Stimulated activated CD8-positive, alpha-beta memory T cell treated with anti-CD3 and anti-CD28 coated beads, Interleukin-12 subunit alpha, Interleukin-12 subunit beta, amount 100 ng/mL, for 24 hours (primary cell): ENCODE data around the gene ASIC3.
"Not testable (repeated sequence)": the region's sequence is repeated elsewhere in the genome, so short reads cannot be mapped to it uniquely, and the experiment has no call there.

Experiments used
- DNase-seq: peaks from one replicate; pipeline ENCODE4 v3.0.0-alpha.2; 2020; ENCODE audit errors: extremely low read depth

ASIC3 gene

DNA sequence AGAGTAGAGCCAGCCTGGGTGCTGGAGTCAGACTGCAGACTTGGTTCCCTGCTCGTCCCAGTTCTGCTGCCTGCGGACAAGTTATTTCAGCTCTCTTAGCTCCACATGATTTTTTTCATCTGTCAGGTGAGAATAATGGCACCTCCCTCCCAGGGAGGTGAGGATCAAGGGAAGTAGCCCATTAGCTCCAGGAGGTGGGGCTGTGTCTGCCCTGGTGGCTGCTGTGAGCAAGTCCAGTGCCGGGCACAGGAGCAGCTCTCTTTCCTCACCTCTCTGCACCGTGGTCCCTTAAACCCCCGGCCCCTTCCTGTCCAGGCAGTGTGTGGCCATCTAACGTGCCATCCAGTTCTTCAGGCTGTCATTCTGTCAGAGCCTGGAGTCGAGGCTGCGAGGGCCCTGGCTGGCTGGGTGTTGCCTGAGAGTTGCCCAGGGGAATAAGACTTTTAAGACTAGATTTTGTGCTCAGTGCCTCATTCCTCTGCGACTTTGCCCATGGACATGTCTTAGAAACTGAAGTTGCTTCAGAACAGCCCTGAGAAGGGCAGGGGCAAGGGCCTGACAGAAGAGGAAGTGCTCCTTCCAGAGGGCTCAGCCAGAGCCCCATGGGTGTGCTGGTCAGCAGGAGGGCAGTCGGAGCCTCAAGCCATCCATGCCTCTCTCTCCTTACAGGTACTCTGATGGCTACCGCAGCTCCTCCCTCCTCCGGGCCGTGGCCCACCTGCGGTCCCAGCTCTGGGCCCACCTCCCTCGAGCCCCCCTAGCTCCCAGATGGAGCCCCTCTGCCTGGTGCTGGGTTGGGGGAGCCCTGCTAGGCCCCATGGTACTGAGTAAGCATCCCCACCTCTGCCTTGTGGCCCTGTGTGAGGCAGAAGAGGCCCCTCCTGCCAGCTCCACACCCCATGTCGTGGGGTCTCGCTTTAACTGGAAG lies 15.1 kb upstream of the ASIC3 start:
- no peak for DNase-seq

DNA sequence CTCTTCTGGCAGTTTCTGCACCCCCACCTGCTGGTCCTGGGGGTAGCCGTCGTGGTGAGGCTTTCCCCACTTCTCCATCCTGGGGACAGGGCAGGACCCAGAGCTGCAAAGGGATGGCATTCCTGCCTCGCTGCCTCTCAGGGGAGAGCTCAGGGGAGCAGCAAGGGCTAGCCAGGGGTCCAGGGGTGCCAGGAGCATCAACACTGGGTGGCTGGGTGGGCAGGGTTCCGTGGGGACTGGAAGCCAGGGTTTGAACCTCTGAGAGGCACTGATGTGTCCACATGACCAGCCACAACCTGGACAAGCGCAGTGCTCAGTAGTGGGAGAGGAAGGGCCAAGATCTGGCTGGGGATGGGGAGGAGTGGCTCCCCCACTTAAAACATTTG lies 14.5 kb upstream of the ASIC3 start:
- no peak for DNase-seq

DNA sequence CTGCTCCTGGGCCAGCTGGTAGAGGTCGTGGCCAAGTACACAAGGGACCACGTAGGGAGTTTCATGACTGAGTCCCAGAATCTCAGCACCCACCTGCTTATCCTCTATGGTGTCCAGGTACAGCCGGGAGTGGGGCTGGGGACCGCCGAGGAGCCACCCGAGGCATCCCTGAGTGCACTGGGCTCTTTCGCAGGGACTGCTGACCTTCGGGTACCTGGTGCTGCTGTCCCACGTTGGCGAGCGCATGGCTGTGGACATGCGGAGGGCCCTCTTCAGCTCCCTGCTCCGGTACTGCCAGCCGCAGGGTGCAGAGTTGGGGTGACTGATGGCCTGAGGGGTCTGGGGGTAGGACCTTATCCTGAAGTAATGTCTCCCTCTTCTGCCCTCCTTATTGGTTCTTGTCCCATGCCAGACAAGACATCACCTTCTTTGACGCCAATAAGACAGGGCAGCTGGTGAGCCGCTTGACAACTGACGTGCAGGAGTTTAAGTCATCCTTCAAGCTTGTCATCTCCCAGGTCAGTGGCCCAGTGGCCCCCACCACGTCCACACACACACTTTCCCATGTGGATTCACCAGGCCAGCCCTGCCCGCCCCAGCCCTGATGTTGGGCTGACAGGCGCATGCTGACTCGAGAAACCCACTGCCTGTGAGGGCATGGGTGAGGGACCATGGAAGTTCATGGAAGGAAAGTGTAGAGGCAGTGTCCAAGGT lies 13.9 kb upstream of the ASIC3 start:
- DNase-seq = no peak

DNA sequence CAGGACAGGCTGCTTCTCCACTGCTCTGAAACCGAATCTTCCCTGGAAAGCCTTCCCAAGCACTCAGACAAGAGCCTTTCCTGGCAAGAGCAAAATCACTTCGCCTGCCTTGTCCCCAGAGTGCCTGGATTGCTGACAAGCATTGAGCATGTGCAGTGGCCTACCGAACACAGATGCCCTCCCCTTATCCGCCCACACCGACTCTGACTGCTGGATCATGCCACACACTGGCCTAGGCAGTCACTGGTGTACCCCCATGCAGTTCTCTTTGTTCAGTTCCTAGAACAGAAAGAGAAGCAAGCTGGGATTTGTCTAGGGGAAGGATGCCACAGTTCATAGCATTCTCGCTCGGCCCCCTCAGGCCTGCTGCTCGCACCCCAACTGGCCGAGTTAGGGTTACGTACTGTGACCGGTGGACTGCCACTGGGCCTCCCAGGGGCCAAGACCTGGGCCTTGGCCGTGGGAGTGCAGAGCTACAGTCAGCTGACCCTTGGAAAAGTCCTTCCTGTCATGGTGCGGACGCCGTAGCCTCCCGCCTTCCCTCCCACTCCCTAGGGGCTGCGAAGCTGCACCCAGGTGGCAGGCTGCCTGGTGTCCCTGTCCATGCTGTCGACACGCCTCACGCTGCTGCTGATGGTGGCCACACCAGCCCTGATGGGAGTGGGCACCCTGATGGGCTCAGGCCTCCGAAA lies 13.2 kb upstream of the ASIC3 start:
- no peak for DNase-seq

DNA sequence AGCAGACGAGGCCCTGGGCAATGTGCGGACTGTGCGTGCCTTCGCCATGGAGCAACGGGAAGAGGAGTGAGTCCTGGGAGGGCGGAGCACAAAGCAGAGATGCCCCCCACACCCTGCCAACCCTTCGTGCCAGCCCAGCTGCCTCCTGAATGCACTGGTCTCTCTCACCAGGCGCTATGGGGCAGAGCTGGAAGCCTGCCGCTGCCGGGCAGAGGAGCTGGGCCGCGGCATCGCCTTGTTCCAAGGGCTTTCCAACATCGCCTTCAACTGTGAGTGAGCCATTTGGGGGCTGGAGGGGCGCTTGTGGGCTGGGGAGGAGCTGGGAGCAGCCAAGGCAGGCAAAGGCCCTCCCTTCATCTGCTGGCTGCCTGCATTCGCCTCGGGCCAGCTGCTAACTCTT lies 12.4 kb upstream of the ASIC3 start:
- no peak for DNase-seq

DNA sequence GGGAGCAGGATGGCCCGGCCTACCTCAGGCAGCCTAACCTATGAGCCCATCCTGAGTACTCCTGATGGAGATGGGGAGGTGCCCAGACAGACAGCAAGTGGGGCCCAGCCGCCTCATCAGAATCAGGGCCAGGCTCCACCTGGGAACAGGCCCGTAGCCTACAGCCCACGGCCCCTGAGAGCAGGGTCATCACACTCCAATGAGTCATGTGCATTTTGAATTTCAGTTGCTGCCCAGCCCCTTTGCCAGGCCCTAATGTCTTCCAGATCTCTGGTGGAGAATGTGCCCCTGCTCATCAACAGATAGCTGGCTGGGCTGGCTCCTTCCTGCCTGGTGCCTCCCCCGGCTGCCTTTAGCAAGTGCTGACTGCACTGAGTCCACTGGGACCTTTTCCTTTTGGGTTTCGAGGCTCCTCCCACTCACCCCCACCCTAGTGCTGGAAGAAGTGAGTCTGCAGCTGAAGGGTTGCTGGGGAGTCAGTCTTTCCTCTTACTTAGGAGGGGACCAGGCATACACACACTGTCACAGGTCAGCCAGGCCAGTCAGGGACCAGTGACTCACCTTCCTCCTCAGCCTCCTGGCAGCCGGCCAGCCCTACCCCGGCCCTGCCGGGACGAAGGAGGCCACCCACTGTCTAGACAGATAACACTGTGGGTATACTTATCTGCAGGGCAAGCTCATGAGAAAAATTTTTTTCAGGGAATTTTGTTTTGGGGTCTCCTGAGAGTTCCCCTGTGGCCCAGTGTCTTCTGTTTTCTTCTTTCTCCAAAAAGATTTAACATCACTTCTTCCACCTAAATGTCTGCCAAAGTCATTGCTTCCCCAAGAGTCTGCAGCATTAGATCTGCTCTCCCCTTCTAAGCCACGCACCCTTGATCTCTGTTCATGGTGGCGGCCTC lies 9.1 kb upstream of the ASIC3 start:
- peak; percentile 55 for DNase-seq

DNA sequence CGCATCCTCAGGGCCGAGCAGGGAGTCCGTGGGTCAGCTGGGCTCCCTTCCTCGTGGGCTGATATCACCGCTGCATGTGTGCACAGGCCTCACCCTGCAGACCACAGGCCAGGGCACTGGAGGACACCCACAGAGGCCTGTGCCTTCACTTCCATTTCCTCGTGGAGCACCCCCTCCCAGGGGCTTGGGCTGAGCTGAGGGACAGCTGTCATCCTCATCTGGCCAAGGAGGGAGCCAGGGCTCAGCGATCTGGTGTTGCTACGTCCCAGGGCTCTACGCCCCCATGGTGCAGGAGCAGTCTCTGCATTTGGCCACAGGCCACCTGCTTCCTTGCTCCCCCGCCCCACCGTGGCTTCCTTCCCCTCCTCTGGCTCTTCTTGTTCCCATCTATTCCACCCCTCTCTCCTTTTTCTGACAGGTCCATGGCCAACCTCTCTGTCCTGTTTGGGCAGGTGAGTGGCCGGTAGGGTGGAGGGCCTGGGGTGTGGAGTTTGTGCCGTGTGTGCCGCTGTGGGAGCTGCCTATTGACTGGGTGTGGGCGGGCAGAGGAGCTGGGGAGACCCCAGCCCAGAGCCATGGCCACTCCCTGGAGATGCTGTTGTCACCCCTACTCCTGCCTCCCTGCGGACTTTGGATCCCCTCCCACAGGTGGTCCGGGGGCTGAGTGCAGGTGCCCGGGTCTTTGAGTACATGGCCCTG lies 8.3 kb upstream of the ASIC3 start:
- DNase-seq = no peak

DNA sequence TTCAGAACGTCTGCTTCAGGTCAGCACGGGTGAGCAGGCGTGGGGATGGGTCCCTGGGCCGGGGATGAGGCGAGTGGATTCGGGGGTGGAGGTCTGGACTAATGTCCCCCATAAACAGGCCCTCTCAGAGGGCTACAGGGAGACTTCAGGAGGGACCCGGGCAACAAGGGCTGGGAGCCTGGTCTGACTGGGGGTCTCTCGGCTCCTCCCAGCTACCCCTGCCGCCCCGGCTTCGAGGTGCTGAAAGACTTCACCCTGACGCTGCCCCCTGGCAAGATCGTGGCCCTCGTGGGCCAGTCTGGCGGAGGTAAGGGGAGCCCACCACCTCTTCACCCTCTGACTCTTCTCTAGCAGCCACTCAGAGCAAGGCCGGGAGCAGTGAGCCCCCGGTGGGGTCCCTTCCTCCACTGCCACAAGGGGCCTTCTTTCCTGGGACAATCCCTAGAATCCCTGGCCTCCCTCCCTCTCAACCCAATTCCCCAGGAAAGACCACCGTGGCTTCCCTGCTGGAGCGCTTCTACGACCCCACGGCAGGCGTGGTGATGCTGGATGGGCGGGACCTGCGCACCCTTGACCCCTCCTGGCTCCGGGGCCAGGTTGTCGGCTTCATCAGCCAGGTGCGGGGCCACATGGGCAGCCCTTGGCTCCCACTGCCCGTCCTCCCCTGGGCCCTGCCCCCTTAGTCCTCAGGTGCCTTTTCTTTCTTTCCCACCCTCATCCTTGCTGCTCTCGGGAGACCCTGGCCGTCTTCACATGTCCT lies 7.5 kb upstream of the ASIC3 start:
- no peak for DNase-seq

DNA sequence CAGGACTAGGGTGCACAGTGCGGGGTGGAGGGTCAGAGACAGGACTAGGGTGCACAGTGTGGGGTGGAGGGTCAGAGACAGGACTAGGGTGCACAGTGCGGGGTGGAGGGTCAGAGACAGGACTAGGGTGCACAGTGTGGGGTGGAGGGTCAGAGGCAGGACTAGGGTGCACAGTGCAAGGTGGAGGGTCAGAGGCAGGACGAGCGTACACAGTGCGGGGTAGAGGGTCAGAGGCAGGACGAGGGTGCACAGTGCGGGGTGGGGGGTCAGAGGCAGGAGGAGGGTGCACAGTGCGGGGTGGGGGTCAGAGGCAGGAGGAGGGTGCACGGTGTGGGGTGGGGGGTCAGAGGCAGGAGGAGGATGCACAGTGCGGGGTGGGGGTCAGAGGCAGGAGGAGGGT lies 4.9 kb upstream of the ASIC3 start:
- not testable (repeated sequence) for DNase-seq

DNA sequence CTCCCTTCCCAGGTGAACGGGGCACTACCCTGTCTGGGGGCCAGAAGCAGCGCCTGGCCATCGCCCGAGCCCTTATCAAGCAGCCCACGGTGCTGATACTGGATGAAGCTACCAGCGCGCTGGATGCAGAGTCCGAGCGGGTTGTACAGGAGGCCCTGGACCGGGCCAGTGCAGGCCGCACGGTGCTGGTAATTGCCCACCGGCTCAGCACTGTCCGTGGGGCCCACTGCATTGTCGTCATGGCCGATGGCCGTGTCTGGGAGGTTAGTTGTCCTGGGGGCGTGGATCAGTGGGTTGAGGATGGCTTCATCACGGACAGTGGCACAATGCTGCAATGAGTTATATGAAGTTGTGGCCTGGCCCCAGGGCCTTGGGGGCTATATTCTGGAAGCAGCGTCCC lies 4.4 kb upstream of the ASIC3 start:
- no peak for DNase-seq

DNA sequence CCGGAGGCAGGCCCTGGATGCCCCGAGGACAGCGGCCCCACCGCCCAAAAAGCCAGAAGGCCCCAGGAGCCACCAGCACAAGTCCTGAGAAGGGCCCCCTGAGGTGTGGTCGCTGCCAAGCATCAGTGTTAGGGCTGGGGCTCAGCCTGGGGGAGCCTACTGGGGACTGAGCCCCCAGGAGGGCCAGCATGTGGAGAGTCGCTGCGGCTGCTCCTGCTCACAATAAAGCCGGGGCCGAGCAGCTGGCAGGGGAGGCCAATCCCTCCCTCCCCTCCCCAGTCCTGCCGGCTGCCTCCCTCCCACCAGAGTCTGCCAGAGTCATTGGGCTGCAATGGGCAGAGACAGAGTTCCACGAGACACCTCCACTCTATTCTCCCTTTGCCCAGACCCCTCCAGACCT lies 3.1 kb upstream of the ASIC3 start:
- DNase-seq = no peak

DNA sequence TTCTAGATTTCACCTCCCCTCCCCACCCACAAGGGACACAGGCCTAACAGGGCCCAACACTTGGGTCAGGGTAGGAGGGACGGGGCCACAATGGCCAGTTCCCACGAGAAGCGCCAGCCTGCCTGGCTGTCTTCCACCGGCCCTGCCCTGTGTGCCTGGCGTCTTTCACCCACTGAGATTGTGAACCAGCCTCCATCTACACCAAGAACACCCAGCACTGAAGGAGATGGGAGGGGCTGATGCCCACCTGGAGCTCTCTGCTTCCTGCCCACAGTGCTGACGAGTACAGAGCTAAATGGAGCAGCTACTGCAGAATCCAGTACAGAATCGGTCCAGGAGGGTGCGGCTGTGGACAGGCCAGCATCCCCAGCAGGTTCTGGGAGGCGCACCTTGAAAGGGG lies 2.4 kb upstream of the ASIC3 start:
- DNase-seq = no peak

DNA sequence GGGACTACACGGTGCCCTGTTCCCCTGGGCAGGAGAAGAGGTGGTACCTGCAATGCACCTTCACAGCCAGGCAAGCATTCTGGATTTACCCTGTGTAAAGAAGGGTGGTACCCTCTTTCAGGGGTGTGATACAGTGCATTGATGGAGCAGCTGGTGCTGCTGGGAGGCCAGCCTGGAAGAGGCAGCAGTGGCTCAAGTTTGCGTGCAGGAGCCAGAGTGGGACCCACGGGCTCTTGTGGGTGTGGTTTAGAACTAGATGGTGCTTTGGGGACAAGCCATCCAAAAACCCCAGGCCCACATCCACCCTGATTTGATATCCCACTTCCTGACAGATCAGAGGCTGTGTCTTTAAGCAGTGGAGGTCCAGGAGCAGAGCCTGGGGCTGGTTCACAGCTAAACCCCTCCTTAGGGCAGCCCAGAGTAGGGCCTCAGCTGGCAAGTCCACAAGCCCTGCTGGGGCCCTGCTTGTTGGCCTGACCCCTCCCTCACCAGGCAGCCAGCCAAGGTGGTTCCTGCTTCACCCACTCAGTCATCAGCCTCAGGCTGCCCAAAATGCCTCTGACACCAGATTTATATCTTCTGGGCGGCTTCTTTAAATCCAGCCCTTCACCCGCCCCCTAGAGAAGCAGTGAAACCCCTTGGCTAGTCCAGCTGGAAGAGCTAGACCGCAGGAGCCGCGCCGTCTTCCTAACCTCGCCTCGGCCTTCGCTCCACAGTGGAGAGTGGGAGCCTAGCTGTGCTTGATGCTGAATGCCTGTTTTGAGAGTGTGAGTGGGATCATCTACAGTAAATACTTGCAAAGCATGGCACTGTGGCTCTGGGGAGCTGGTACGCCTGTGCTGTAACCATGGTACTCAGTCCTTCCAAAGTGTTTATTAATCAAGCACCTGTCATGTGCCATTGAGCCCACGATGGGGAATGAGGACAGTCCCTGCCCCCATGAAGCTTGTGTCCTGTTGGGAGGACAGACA lies 1.4 kb upstream of the ASIC3 start:
- no peak for DNase-seq

DNA sequence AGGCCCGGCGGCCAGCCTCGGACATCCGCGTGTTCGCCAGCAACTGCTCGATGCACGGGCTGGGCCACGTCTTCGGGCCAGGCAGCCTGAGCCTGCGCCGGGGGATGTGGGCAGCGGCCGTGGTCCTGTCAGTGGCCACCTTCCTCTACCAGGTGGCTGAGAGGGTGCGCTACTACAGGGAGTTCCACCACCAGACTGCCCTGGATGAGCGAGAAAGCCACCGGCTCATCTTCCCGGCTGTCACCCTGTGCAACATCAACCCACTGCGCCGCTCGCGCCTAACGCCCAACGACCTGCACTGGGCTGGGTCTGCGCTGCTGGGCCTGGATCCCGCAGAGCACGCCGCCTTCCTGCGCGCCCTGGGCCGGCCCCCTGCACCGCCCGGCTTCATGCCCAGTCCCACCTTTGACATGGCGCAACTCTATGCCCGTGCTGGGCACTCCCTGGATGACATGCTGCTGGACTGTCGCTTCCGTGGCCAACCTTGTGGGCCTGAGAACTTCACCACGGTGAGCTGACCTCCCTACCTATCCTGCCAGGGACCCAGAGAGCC lies 656 bp downstream of the ASIC3 start:
- DNase-seq = no peak

DNA sequence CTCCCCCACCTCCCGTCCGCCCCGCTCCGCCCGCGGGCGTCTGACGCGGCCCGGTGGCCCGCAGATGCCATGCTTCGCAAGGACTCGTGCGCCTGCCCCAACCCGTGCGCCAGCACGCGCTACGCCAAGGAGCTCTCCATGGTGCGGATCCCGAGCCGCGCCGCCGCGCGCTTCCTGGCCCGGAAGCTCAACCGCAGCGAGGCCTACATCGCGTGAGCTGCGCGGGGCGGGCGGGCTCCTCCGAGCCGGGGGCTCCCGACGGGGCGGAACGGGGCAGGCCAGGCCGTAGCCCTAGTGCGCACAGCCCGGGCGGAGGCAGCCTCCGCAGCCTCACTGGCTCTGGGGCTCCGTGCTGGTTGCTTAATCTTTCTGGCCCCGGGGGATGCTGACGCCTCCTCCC lies 2.8 kb downstream of the ASIC3 start:
- DNase-seq = peak; percentile 20

DNA sequence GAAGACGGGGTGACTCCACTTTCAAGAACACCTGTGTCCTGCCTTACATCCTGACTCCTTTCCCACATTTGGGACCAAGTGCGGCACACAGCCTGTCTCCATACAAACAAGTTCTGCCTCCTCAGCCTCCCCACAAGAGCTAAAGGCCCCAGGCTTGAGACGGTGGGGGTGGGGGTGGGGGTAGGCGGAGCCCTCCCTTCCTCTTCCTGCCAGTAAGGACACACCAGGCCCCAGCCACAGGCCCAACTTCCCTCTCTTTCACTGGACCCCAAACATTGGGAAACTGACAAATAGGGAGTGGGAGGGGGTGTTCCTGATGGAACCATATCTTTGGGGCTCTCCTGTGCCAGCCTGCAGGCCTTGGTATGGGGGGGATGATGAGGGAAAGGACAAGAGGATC lies 4.8 kb downstream of the ASIC3 start:
- no peak for DNase-seq

DNA sequence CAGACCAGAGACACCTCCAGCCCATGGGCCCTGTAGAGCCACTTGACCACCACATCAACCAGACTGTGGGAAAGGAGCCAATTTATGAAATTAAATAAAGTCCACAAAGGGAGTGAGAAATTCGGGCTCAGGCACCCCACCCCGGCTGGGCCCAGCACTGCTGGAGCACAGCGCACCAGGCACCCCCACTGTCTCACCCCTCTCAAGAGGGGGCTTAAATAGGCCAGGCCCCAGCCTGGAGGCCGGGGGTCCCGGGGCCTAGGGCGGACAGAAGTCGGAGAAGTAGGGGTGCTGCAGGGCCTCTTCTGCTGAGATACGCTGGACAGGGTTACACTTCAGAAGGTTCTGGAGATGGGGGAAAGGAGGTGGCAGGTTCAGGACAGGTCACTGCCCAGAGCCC lies 5.4 kb downstream of the ASIC3 start:
- DNase-seq = no peak

DNA sequence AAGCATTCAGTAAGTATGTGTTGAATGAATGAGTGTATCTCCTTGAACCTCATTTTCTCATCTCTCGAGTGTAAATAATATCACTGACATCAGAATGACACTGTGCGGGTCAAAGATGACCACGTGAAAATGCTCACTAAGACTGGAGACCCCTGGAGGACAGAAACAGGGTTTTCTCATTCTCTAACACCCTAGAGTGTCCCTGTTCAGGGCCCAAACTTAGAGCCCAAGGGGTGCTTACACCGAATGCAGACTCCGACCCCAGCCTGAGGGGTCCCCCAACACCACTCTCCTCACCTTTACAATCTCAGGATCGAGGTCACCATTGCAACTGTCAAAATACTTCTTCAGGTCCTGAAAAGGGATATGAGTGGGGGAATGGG lies 7.9 kb downstream of the ASIC3 start:
- DNase-seq = no peak
